Sigmoid colon (tissue), 3 donors: ENCODE results near the gene MTUS2.

Source experiments
- POLR2A ChIP-seq, 2 donors: fragments of 450-650 bp; IDR thresholded peaks; one replicate each; pipeline ENCODE4 v1.6.1; 2016; ENCODE audit warnings: antibody characterized with exemption in 2 of 2, mild to moderate bottlenecking in 2 of 2, moderate library complexity in 2 of 2
- TF ChIP-seq, protein P1 (sequence below), 4 experiments: fragments of 450-650 bp in 3 of 4; fragments of 200-600 bp in 1 of 4; IDR thresholded peaks; one replicate each; pipeline ENCODE4 v1.5.1; 2016 to 2019; ENCODE audit warnings: antibody characterized with exemption in 4 of 4, mild to moderate bottlenecking in 3 of 4, moderate library complexity in 2 of 4

DNA sequence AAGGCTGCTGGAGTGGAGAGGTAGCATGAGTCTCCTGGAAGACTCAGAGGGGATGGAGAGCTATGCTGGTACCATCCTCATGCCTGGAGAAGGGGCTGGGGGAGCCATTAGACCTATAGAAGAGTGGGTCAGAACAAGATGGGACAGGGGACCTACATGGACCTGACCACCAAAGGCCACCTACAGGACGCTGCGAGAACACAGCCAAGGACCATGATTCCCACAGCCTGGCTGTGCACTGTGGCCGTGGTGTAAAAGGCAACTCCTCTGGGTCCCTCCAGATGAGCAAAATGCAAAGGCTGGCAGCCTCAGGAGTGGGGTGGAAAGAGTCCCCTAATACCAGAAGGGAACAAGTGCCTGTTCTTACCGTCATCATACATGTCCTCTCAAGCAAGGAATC lies 559.1 kb downstream of the MTUS2 start:
- TF ChIP-seq, protein P1, sequence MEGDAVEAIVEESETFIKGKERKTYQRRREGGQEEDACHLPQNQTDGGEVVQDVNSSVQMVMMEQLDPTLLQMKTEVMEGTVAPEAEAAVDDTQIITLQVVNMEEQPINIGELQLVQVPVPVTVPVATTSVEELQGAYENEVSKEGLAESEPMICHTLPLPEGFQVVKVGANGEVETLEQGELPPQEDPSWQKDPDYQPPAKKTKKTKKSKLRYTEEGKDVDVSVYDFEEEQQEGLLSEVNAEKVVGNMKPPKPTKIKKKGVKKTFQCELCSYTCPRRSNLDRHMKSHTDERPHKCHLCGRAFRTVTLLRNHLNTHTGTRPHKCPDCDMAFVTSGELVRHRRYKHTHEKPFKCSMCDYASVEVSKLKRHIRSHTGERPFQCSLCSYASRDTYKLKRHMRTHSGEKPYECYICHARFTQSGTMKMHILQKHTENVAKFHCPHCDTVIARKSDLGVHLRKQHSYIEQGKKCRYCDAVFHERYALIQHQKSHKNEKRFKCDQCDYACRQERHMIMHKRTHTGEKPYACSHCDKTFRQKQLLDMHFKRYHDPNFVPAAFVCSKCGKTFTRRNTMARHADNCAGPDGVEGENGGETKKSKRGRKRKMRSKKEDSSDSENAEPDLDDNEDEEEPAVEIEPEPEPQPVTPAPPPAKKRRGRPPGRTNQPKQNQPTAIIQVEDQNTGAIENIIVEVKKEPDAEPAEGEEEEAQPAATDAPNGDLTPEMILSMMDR (IDR thresholded peaks at IDR 0.05), result no peak
- TF ChIP-seq POLR2A (IDR thresholded peaks at IDR 0.05), result no peak
